Right lobe of liver (tissue), 4 donors: Measurements from ENCODE around the gene LCOR.

Experiments used
- POLR2A ChIP-seq: fragments of 450-650 bp; IDR thresholded peaks from one replicate; pipeline ENCODE4 v1.6.1; 2017; ENCODE audit warnings: antibody characterized with exemption, mild to moderate bottlenecking
- TF ChIP-seq, protein P1 (sequence below), 4 donors: fragments of 200-600 bp in 3 of 4; fragments of 450-650 bp in 1 of 4; IDR thresholded peaks; one replicate each; pipeline versions ENCODE4 v1.5.1 to v1.8.0; 2016 to 2022; ENCODE audit warnings: antibody characterized with exemption in 4 of 4, mild to moderate bottlenecking in 2 of 4
- donor health status: DM: no; HTN: no; CAD: no.
- donor health status: DM: no; HTN: no; CAD: no.
- donor health status: DM: no; HTN: yes; CAD: no.

- TF ChIP-seq, protein P1, sequence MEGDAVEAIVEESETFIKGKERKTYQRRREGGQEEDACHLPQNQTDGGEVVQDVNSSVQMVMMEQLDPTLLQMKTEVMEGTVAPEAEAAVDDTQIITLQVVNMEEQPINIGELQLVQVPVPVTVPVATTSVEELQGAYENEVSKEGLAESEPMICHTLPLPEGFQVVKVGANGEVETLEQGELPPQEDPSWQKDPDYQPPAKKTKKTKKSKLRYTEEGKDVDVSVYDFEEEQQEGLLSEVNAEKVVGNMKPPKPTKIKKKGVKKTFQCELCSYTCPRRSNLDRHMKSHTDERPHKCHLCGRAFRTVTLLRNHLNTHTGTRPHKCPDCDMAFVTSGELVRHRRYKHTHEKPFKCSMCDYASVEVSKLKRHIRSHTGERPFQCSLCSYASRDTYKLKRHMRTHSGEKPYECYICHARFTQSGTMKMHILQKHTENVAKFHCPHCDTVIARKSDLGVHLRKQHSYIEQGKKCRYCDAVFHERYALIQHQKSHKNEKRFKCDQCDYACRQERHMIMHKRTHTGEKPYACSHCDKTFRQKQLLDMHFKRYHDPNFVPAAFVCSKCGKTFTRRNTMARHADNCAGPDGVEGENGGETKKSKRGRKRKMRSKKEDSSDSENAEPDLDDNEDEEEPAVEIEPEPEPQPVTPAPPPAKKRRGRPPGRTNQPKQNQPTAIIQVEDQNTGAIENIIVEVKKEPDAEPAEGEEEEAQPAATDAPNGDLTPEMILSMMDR (IDR thresholded peaks at IDR 0.05): no peak
- no peak for TF ChIP-seq POLR2A
Measured at GRCh38 chr10:96842896-96843723, 11.0 kb downstream of the LCOR start.
